IPS DF 6.9 (cell line): ENCODE results near the gene MRPL23.

Source experiments
- DNase-seq: peaks from one replicate; pipeline ENCODE4 v3.0.0-alpha.2; 2013; ENCODE audit warnings: low read depth, low spot score
- H3K27ac ChIP-seq: one replicate; pipeline ENCODE4 v1.5.1; 2013; ENCODE audit warnings: low read length, control low read depth
- H3K27me3 ChIP-seq: 2 replicates; pipeline ENCODE4 v1.6.1; 2013; ENCODE audit warnings: mild to moderate bottlenecking, low read length; ENCODE audit not compliant: control insufficient read depth, insufficient read depth
- H3K36me3 ChIP-seq: 2 replicates; pipeline ENCODE4 v1.6.1; 2013; ENCODE audit warnings: low read length; ENCODE audit not compliant: control insufficient read depth, insufficient read depth
- H3K4me1 ChIP-seq: 2 replicates; pipeline ENCODE4 v1.6.1; 2013; ENCODE audit warnings: low read length; ENCODE audit not compliant: control insufficient read depth, insufficient read depth
- H3K4me3 ChIP-seq: 2 replicates; pipeline ENCODE4 v1.5.1; 2013; ENCODE audit warnings: mild to moderate bottlenecking, low read length
- H3K9me3 ChIP-seq: 2 replicates; pipeline ENCODE4 v1.6.1; 2013; ENCODE audit warnings: low read length, inconsistent platforms; ENCODE audit not compliant: control insufficient read depth, insufficient read depth
- WGBS: extraction: QIAGEN DNeasy Blood & Tissue Kit; methylation state at CpG from one replicate; pipeline ENCODE4 v1.1.7; 2013; ENCODE audit warnings: mixed read lengths, missing lambda C conversion rate; ENCODE audit not compliant: insufficient read length, insufficient coverage; 5-methylcytosine and 5-hydroxymethylcytosine counted together

MRPL23 gene

GRCh38 chr11:1928891-1929541 lies 18.1 kb upstream of the MRPL23 start:
- no peaks in the 10 kb centered on the region for H3K27me3 ChIP-seq
- no peaks in the 10 kb centered on the region for H3K9me3 ChIP-seq
- H3K36me3 ChIP-seq: no peaks in the 10 kb centered on the region
- no peak overlapping the region for H3K4me3 ChIP-seq
- no peak for DNase-seq
- WGBS: no CpG with 5 or more reads among the region's 35 CpGs
- no peaks in the 10 kb centered on the region for H3K4me1 ChIP-seq
- no peak overlapping the region for H3K27ac ChIP-seq

GRCh38 chr11:1929621-1930461 lies 17.3 kb upstream of the MRPL23 start:
- WGBS: no CpG with 5 or more reads among the region's 25 CpGs
- no peak for DNase-seq
- Histone ChIP-seq H3K27me3 (no peaks in the 10 kb centered on the region), H3K36me3 (no peaks in the 10 kb centered on the region), H3K27ac (no peak overlapping the region), H3K9me3 (no peaks in the 10 kb centered on the region), H3K4me1 (no peaks in the 10 kb centered on the region), H3K4me3 (no peak overlapping the region)

- no peaks in the 10 kb centered on the region for H3K4me1 ChIP-seq
- WGBS: no CpG with 5 or more reads among the region's 9 CpGs
- no peaks in the 10 kb centered on the region for H3K36me3 ChIP-seq
- no peak overlapping the region for H3K4me3 ChIP-seq
- DNase-seq: no peak
- H3K9me3 ChIP-seq: no peaks in the 10 kb centered on the region
- H3K27me3 ChIP-seq: no peaks in the 10 kb centered on the region
- no peak overlapping the region for H3K27ac ChIP-seq
Measured at GRCh38 chr11:1930462-1930830, 16.7 kb upstream of the MRPL23 start.

GRCh38 chr11:1931341-1932104 lies 15.6 kb upstream of the MRPL23 start:
- Histone ChIP-seq H3K27me3 (no peaks in the 10 kb centered on the region), H3K9me3 (no peaks in the 10 kb centered on the region), H3K27ac (no peak overlapping the region), H3K4me1 (no peaks in the 10 kb centered on the region), H3K36me3 (no peaks in the 10 kb centered on the region), H3K4me3 (no peak overlapping the region)
- no CpG with 5 or more reads among the region's 18 CpGs for whole genome bisulfite sequencing
- no peak for DNase-seq

GRCh38 chr11:1932105-1932480 lies 15.0 kb upstream of the MRPL23 start:
- no peaks in the 10 kb centered on the region for H3K4me1 ChIP-seq
- WGBS: no CpG with 5 or more reads among the region's 11 CpGs
- no peak overlapping the region for H3K4me3 ChIP-seq
- no peaks in the 10 kb centered on the region for H3K27me3 ChIP-seq
- no peak overlapping the region for H3K27ac ChIP-seq
- DNase-seq: no peak
- H3K36me3 ChIP-seq: no peaks in the 10 kb centered on the region
- no peaks in the 10 kb centered on the region for H3K9me3 ChIP-seq

GRCh38 chr11:1932681-1933080 lies 14.5 kb upstream of the MRPL23 start:
- H3K4me3 ChIP-seq: no peak overlapping the region
- H3K27ac ChIP-seq: no peak overlapping the region
- H3K9me3 ChIP-seq: no peaks in the 10 kb centered on the region
- DNase-seq: no peak
- WGBS: 100% methylated on average over 2 of the region's 4 CpGs
- peaks cover 1% of the 10 kb centered on the region; the same call in 1 of the 2 replicates for H3K4me1 ChIP-seq
- H3K27me3 ChIP-seq: no peaks in the 10 kb centered on the region
- no peaks in the 10 kb centered on the region; the same call in 1 of the 2 replicates for H3K36me3 ChIP-seq

DNA sequence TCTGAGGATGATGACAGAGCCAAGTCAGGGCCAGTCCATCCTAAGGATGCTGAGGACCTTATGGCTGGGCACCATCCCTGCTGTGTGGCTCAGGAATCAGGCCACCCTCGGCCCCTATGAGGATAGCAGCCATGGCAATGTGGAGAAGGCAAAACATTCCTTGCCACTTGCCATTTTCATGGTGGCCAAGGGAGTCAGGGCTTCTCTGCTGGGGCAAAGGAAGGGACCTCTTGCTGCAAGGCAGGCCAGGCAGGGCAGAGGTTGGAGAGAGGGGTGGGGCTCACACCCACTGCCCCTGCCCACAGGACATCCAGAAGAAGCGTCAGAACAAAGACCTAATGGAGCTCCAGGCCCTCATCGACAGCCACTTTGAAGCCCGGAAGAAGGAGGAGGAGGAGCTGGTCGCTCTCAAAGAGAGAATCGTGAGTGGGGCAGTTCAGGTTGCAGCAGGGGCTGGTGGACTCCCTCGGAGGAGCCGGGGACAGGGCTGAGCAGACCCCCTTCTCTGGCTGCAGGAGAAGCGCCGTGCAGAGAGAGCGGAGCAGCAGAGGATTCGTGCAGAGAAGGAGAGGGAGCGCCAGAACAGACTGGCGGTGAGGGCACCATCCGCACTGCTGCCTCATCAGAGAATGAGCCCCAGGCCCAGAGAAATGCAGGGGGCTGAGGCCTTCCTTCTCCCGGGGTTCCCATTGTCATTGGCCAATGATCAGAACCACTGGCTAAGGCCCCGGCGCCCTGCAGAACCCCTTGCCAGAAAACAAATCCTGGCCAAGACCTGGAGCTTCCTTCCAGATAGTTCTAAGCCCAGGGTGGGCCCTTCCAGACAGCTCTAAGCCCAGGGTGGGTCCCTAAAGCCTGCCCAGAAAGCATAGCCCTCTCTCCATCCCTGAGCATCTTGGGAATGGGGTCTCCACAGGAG lies 13.5 kb upstream of the MRPL23 start:
- WGBS: no CpG with 5 or more reads among the region's 18 CpGs
- H3K4me1 ChIP-seq: peaks cover 1% of the 10 kb centered on the region; the same call in 1 of the 2 replicates
- no peak for DNase-seq
- H3K9me3 ChIP-seq: no peaks in the 10 kb centered on the region
- H3K27ac ChIP-seq: no peak overlapping the region
- no peak overlapping the region for H3K4me3 ChIP-seq
- no peaks in the 10 kb centered on the region for H3K27me3 ChIP-seq
- H3K36me3 ChIP-seq: no peaks in the 10 kb centered on the region; the same call in 1 of the 2 replicates

DNA sequence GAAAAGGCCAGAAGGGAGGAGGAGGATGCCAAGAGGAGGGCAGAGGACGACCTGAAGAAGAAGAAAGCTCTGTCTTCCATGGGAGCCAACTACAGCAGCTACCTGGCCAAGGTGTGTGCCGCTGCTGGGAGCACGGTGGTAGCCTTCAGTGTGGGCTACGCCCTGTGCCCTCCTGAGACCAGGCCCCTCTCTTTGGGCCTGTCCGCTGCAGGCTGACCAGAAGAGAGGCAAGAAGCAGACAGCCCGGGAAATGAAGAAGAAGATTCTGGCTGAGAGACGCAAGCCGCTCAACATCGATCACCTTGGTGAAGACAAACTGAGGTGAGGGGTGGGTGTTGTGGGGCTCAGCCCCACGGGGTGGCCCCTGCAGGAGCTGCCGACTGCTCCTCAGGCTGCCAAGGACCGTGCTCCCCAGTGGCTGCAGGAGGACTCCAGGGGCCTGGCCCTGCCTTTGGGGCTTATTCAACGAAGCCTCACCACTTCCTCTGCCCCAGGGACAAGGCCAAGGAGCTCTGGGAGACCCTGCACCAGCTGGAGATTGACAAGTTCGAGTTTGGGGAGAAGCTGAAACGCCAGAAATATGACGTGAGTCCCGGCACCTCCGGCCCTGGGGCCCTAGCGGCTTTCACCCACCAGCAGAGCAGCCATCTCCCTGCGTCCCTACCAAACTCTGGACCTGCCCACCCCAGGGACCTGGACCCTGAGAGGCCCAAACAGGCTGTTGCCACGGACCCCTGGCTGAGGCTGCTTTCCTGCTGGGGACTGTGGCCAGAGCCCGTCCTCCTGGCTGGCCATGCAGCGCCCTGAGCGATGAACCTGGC lies 12.6 kb upstream of the MRPL23 start:
- H3K27ac ChIP-seq: no peak overlapping the region
- H3K4me3 ChIP-seq: no peak overlapping the region
- no CpG with 5 or more reads among the region's 24 CpGs for WGBS
- H3K36me3 ChIP-seq: no peaks in the 10 kb centered on the region; the same call in 1 of the 2 replicates
- no peaks in the 10 kb centered on the region for H3K27me3 ChIP-seq
- H3K9me3 ChIP-seq: no peaks in the 10 kb centered on the region
- peaks cover 1% of the 10 kb centered on the region; the same call in 1 of the 2 replicates for H3K4me1 ChIP-seq
- DNase-seq: no peak
